CD4-positive, alpha-beta T cell (primary cell): ENCODE results near the gene TSPAN16. TPM values are rescaled to one million over a fixed set of nuclear protein-coding genes. Genes with fewer than 3 reads are reported as not detected.
A peak's percentile ranks its signal among the peaks of the same experiment; 100 is the strongest.

Source experiments
- ATAC-seq: fragments of 200-7000 bp; cut with Tn5 transposase; one replicate; pipeline ENCODE4 v1.10.0; 2022; ENCODE audit warnings: mild to moderate bottlenecking; ENCODE audit not compliant: poor library complexity
- CTCF ChIA-PET: fragments of 350-600 bp; sonication (Branson Sonifier 250); formaldehyde crosslinking; loops from one replicate; lab custom pipeline; 2021; ENCODE audit warnings: antibody characterized with exemption, inconsistent platforms; lab: Charles Lee
- POLR2A ChIA-PET: fragments of 350-600 bp; sonication (Branson Sonifier 250); formaldehyde crosslinking; loops from one replicate; lab custom pipeline; 2021; ENCODE audit warnings: antibody characterized with exemption, inconsistent platforms; lab: Charles Lee
- DNase-seq, 14 experiments: peaks; one replicate each; pipeline ENCODE4 v3.0.0-alpha.2; 2013 to 2020; ENCODE audit warnings: mixed read lengths in 2 of 14
- H3K27ac ChIP-seq, 2 donors: one replicate each; pipeline versions ENCODE4 v1.5.1 to v1.7.0; 2013; ENCODE audit warnings: low read length in 2 of 2, low read depth in 1 of 2, mild to moderate bottlenecking in 1 of 2
- H3K27me3 ChIP-seq, 2 experiments: 1 replicate in 1 of 2; 2 replicates in 1 of 2; pipeline versions ENCODE4 v1.6.1 to v1.7.0; 2013; ENCODE audit warnings: low read length in 2 of 2, control low read depth in 1 of 2, mild to moderate bottlenecking in 1 of 2, moderate library complexity in 1 of 2; ENCODE audit not compliant: insufficient read depth in 2 of 2, control insufficient read depth in 1 of 2
- H3K36me3 ChIP-seq: one replicate; pipeline ENCODE4 v1.6.1; 2013; ENCODE audit warnings: low read length, control low read depth; ENCODE audit not compliant: insufficient read depth
- H3K4me1 ChIP-seq: one replicate; pipeline ENCODE4 v1.6.1; 2013; ENCODE audit warnings: low read length, control low read depth; ENCODE audit not compliant: insufficient read depth
- H3K4me3 ChIP-seq: one replicate; pipeline ENCODE4 v1.5.1; 2013; ENCODE audit warnings: mild to moderate bottlenecking, low read length, moderate library complexity
- H3K9me3 ChIP-seq, 2 experiments: 1 replicate in 1 of 2; 2 replicates in 1 of 2; pipeline versions ENCODE4 v1.6.1 to v1.7.0; 2013; ENCODE audit warnings: low read length in 2 of 2, mild to moderate bottlenecking in 2 of 2, control low read depth in 1 of 2, moderate library complexity in 1 of 2; ENCODE audit not compliant: control insufficient read depth in 1 of 2, insufficient read depth in 1 of 2
- H3K27ac Mint-ChIP-seq: one replicate; pipeline ENCODE4 v1.8.0; 2020; ENCODE audit warnings: mixed read lengths
- H3K27me3 Mint-ChIP-seq: one replicate; pipeline ENCODE4 v1.8.0; 2021; ENCODE audit warnings: mixed read lengths
- H3K36me3 Mint-ChIP-seq: one replicate; pipeline ENCODE4 v1.8.0; 2021; ENCODE audit warnings: low read depth, mixed read lengths
- H3K4me1 Mint-ChIP-seq: one replicate; pipeline ENCODE4 v1.8.0; 2021; ENCODE audit warnings: low read depth, mixed read lengths
- H3K4me3 Mint-ChIP-seq: one replicate; pipeline ENCODE4 v1.8.0; 2020; ENCODE audit warnings: mild to moderate bottlenecking, mixed read lengths
- H3K9me3 Mint-ChIP-seq: one replicate; pipeline ENCODE4 v1.8.0; 2020; ENCODE audit warnings: mixed read lengths
- intact Hi-C, 2 experiments: fragments of 100-400 bp; cut with DNase I in 1 of 2; cut with micrococcal nuclease in 1 of 2; formaldehyde crosslinking; loops; one replicate each; pipeline versions ENCODE4 v1.15.1 to v1.9.0; 2023 to 2025; cut with DNase I, micrococcal nuclease
- total RNA-seq, 174 experiments: library from RNA in 2 of 174; stranded (reverse) in 2 of 174; gene quantifications; one replicate each; pipeline ENCODE4 v1.2.3 and lab custom pipeline; 2021 to 2026
- TF ChIP-seq, protein P1 (sequence below): fragments of 200-600 bp; IDR thresholded peaks from one replicate; pipeline ENCODE4 v1.8.0; 2022; ENCODE audit warnings: antibody characterized with exemption, mild to moderate bottlenecking

TSPAN16 gene
- total RNA-seq, 2 experiments from 2014 or later, result not detected

DNA sequence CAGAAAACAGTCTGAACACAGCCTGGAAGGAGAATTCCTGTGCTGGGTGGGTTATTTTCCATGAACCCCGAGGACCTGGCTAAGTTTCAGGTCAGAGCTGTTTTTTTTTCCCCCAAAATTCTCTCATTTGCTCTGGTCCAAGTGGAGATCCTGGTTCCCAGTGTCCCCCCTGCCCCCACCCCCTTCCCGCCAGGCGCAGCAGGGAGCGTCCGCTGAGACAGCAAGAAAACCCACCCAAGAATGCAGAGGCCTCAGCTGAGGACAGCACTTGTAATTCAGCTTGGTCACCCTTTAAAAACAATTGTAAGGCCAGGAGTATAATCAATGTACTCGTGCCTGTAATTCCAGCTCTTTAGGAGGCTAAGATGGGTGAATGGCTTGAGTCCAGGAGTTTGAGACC lies 11.4 kb upstream of the TSPAN16 start:
- ATAC-seq (no peak), DNase-seq (no peak)
- H3K27ac Mint-ChIP-seq, result no peak overlapping the region
- H3K9me3 Mint-ChIP-seq, result no peaks in the 10 kb centered on the region
- peaks cover 12% of the 10 kb centered on the region for H3K4me1 Mint-ChIP-seq
- intact Hi-C loops, result no loop called here
- Histone ChIP-seq H3K4me3 (no peak overlapping the region), H3K27ac (no peak overlapping the region), H3K27me3 (peaks cover 22 to 25% of the 10 kb centered on the region in 2 experiments), H3K36me3 (no peaks in the 10 kb centered on the region), H3K9me3 (peaks cover 4 to 16% of the 10 kb centered on the region in 2 experiments), H3K4me1 (peaks cover 13% of the 10 kb centered on the region)
- POLR2A ChIA-PET, result no interaction called here
- no peak overlapping the region for H3K4me3 Mint-ChIP-seq
- no peaks in the 10 kb centered on the region for H3K36me3 Mint-ChIP-seq
- CTCF ChIA-PET, result no interaction called here
- peaks cover 58% of the 10 kb centered on the region for H3K27me3 Mint-ChIP-seq
- TF ChIP-seq, protein P1, sequence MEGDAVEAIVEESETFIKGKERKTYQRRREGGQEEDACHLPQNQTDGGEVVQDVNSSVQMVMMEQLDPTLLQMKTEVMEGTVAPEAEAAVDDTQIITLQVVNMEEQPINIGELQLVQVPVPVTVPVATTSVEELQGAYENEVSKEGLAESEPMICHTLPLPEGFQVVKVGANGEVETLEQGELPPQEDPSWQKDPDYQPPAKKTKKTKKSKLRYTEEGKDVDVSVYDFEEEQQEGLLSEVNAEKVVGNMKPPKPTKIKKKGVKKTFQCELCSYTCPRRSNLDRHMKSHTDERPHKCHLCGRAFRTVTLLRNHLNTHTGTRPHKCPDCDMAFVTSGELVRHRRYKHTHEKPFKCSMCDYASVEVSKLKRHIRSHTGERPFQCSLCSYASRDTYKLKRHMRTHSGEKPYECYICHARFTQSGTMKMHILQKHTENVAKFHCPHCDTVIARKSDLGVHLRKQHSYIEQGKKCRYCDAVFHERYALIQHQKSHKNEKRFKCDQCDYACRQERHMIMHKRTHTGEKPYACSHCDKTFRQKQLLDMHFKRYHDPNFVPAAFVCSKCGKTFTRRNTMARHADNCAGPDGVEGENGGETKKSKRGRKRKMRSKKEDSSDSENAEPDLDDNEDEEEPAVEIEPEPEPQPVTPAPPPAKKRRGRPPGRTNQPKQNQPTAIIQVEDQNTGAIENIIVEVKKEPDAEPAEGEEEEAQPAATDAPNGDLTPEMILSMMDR, result no peak

DNA sequence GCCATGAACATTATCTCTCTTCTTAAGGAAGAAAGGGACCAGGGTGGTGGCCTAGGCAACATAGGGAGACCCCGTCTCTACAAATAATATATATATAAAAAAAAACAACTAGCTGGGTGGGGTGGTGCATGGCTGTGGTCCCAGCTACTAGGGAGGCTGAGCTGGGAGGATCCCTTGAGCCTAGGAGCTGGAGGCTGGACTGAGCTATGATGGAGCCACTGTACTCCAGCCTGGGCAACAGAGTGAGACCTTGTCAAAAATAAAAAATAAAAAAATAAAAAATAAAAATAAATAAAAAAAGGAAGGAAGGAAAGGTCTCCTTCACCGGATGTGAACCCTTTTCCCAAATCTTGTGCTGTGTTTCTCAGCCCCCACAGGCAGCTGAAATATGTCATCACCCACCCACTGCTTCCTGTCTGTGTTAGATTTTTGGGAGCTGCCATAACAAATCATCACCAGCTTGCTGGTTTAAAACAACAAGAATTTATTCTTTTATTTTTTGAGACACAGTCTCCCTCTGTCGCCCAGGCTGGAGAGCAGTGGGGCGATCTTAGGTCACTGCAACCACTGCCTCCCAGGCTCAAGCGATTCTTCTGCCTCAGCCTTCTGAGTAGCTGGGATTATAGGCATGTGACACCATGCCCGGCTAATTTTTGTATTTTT lies 9.5 kb upstream of the TSPAN16 start:
- H3K4me3 Mint-ChIP-seq, result no peak overlapping the region
- Histone ChIP-seq H3K4me3 (no peak overlapping the region), H3K27me3 (peaks cover 22 to 32% of the 10 kb centered on the region in 2 experiments), H3K36me3 (no peaks in the 10 kb centered on the region), H3K9me3 (peaks cover 0 to 4% of the 10 kb centered on the region in 2 experiments), H3K4me1 (no peaks in the 10 kb centered on the region), H3K27ac (no peak overlapping the region)
- H3K9me3 Mint-ChIP-seq, result no peaks in the 10 kb centered on the region
- DNase-seq (no peak), ATAC-seq (no peak)
- POLR2A ChIA-PET, result no interaction called here
- TF ChIP-seq, protein P1, result no peak
- peaks cover 57% of the 10 kb centered on the region for H3K27me3 Mint-ChIP-seq
- CTCF ChIA-PET, result no interaction called here
- no peak overlapping the region for H3K27ac Mint-ChIP-seq
- peaks cover 4% of the 10 kb centered on the region for H3K4me1 Mint-ChIP-seq
- intact Hi-C loops, result no loop called here
- no peaks in the 10 kb centered on the region for H3K36me3 Mint-ChIP-seq

DNA sequence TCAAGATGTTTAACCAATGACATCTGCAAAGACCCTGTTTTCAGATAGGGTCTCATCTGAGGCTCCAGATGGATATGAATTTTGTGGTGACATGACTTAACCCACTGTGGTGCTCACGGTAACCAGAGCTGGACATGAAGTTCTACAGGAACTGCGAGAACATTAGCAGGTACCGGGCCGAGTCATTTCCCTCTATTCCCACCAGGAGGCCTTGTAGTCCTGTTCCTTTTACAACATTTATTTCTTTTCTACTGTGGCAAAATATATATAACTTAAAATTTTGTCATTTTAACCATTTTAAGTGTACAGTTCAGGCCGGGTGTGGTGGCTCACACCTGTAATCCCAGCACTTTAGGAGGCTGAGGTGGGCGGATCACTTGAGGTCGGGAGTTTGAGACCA lies 7.6 kb upstream of the TSPAN16 start:
- no peak overlapping the region for H3K4me3 Mint-ChIP-seq
- H3K9me3 Mint-ChIP-seq, result no peaks in the 10 kb centered on the region
- peak in 1 of 14 experiments; percentile 23 for DNase-seq
- Histone ChIP-seq H3K27ac (no peak overlapping the region), H3K36me3 (no peaks in the 10 kb centered on the region), H3K27me3 (peaks cover 22 to 33% of the 10 kb centered on the region in 2 experiments), H3K9me3 (no peaks in the 10 kb centered on the region), H3K4me1 (peaks cover 3% of the 10 kb centered on the region), H3K4me3 (no peak overlapping the region)
- intact Hi-C loops, result no loop called here
- H3K36me3 Mint-ChIP-seq, result no peaks in the 10 kb centered on the region
- peaks cover 52% of the 10 kb centered on the region for H3K27me3 Mint-ChIP-seq
- H3K27ac Mint-ChIP-seq, result no peak overlapping the region
- POLR2A ChIA-PET, result no interaction called here
- CTCF ChIA-PET, result interaction anchor here (1.8 kb wide), 1 partner anchor 194 kb away, joined by 5 read pairs; no protein-coding TSS in a partner anchor
- H3K4me1 Mint-ChIP-seq, result peaks cover under 1% of the 10 kb centered on the region
- TF ChIP-seq, protein P1, result no peak
- no peak for ATAC-seq
